ENCODE data around the gene VSX1.

Gene VSX1

GRCh38 chr20:25047766-25048165 lies 34.2 kb downstream of the VSX1 start:
- Mint-ChIP-seq H3K4me3 (no peak overlapping the region), H3K4me1 (peaks cover 48 to 81% of the 10 kb centered on the region in 2 donors), H3K27ac (peak overlapping the region; percentile 75), H3K9me3 (no peaks in the 10 kb centered on the region), H3K27me3 (no peaks in the 10 kb centered on the region), H3K36me3 (peaks cover 6 to 26% of the 10 kb centered on the region in 2 donors)
- DNase-seq (no peak), ATAC-seq (replicated peaks) (no peak)

- peak overlapping the region; percentile 47 for H3K27ac Mint-ChIP-seq
- peaks cover 7 to 24% of the 10 kb centered on the region in 2 donors for H3K36me3 Mint-ChIP-seq
- H3K9me3 Mint-ChIP-seq, result no peaks in the 10 kb centered on the region
- no peak for ATAC-seq (replicated peaks)
- no peaks in the 10 kb centered on the region for H3K27me3 Mint-ChIP-seq
- H3K4me1 Mint-ChIP-seq, result peaks cover 48 to 80% of the 10 kb centered on the region in 2 donors
- H3K4me3 Mint-ChIP-seq, result no peak overlapping the region
- no peak for DNase-seq
These were observed 34.9 kb downstream of the VSX1 start for GRCh38 chr20:25046736-25047666.

- no peak overlapping the region for H3K4me3 Mint-ChIP-seq
These were observed 35.7 kb downstream of the VSX1 start for GRCh38 chr20:25046181-25046641.

GRCh38 chr20:25045343-25045712 lies 36.6 kb downstream of the VSX1 start:
- Mint-ChIP-seq H3K27me3 (no peaks in the 10 kb centered on the region), H3K9me3 (no peaks in the 10 kb centered on the region), H3K36me3 (peaks cover 7 to 18% of the 10 kb centered on the region in 2 donors), H3K4me1 (peaks cover 37 to 73% of the 10 kb centered on the region in 2 donors), H3K4me3 (no peak overlapping the region), H3K27ac (peak overlapping the region; percentile 67)
- ATAC-seq (replicated peaks), result no peak
- DNase-seq, result no peak

More at GRCh38 chr20:25046181-25046641, 35.7 kb downstream of the VSX1 start:
- H3K27me3 Mint-ChIP-seq, result no peaks in the 10 kb centered on the region
- peaks cover 7 to 22% of the 10 kb centered on the region in 2 donors for H3K36me3 Mint-ChIP-seq
- H3K27ac Mint-ChIP-seq, result no peak overlapping the region
- no peaks in the 10 kb centered on the region for H3K9me3 Mint-ChIP-seq
- DNase-seq, result no peak
- peaks cover 44 to 79% of the 10 kb centered on the region in 2 donors for H3K4me1 Mint-ChIP-seq
- no peak for ATAC-seq (replicated peaks)

- ATAC-seq (replicated peaks) (no peak), DNase-seq (no peak)
- Mint-ChIP-seq H3K36me3 (peaks cover 7 to 18% of the 10 kb centered on the region in 2 donors), H3K9me3 (no peaks in the 10 kb centered on the region), H3K27ac (peak overlapping the region; percentile 67), H3K4me3 (no peak overlapping the region), H3K27me3 (no peaks in the 10 kb centered on the region), H3K4me1 (peaks cover 34 to 68% of the 10 kb centered on the region in 2 donors)
These were observed 37.1 kb downstream of the VSX1 start for GRCh38 chr20:25044660-25045342.

- H3K27ac Mint-ChIP-seq, result peak overlapping the region; percentile 95
- ATAC-seq (replicated peaks), result no peak
- no peaks in the 10 kb centered on the region for H3K9me3 Mint-ChIP-seq
- H3K4me3 Mint-ChIP-seq, result no peak overlapping the region
- H3K36me3 Mint-ChIP-seq, result peaks cover 7 to 18% of the 10 kb centered on the region in 2 donors
- no peak for DNase-seq
- H3K4me1 Mint-ChIP-seq, result peaks cover 33 to 62% of the 10 kb centered on the region in 2 donors
- no peaks in the 10 kb centered on the region for H3K27me3 Mint-ChIP-seq
These were observed 37.7 kb downstream of the VSX1 start for GRCh38 chr20:25044261-25044560.

- Mint-ChIP-seq H3K27ac (peak overlapping the region; percentile 95), H3K9me3 (no peaks in the 10 kb centered on the region), H3K36me3 (peaks cover 8 to 18% of the 10 kb centered on the region in 2 donors), H3K27me3 (no peaks in the 10 kb centered on the region), H3K4me3 (peak overlapping the region in 1 of 2 donors; percentile 75), H3K4me1 (peaks cover 32 to 61% of the 10 kb centered on the region in 2 donors)
- ATAC-seq (replicated peaks) (no peak), DNase-seq (no peak)
These were observed 38.3 kb downstream of the VSX1 start for GRCh38 chr20:25043499-25044260.

- H3K36me3 Mint-ChIP-seq, result peaks cover 8 to 18% of the 10 kb centered on the region in 2 donors
- H3K27me3 Mint-ChIP-seq, result no peaks in the 10 kb centered on the region
- peak overlapping the region; percentile 95 for H3K27ac Mint-ChIP-seq
- peak overlapping the region; percentile 69 to 75 for H3K4me3 Mint-ChIP-seq
- ATAC-seq (replicated peaks) (peak; percentile 90 to 92), DNase-seq (peak; percentile 74)
- no peaks in the 10 kb centered on the region for H3K9me3 Mint-ChIP-seq
- peaks cover 40 to 67% of the 10 kb centered on the region in 2 donors for H3K4me1 Mint-ChIP-seq
These were observed 39.1 kb downstream of the VSX1 start for GRCh38 chr20:25042531-25043498.

GRCh38 chr20:25041813-25042530 lies 40.0 kb downstream of the VSX1 start:
- DNase-seq (no peak), ATAC-seq (replicated peaks) (no peak)
- Mint-ChIP-seq H3K27ac (peak overlapping the region; percentile 95), H3K9me3 (no peaks in the 10 kb centered on the region), H3K4me1 (peaks cover 47 to 75% of the 10 kb centered on the region in 2 donors), H3K27me3 (no peaks in the 10 kb centered on the region), H3K4me3 (peak overlapping the region in 1 of 2 donors; percentile 75), H3K36me3 (peaks cover 6 to 14% of the 10 kb centered on the region in 2 donors)

GRCh38 chr20:25040438-25040831 lies 41.5 kb downstream of the VSX1 start:
- Mint-ChIP-seq H3K4me1 (peaks cover 57 to 80% of the 10 kb centered on the region in 2 donors), H3K27me3 (no peaks in the 10 kb centered on the region), H3K4me3 (no peak overlapping the region), H3K27ac (peak overlapping the region; percentile 56), H3K9me3 (no peaks in the 10 kb centered on the region), H3K36me3 (peaks cover 4 to 5% of the 10 kb centered on the region in 2 donors)
- ATAC-seq (replicated peaks) (no peak), DNase-seq (no peak)

GRCh38 chr20:25039697-25040437 lies 42.1 kb downstream of the VSX1 start:
- Mint-ChIP-seq H3K27ac (peak overlapping the region; percentile 62), H3K9me3 (no peaks in the 10 kb centered on the region), H3K36me3 (peaks cover 4 to 5% of the 10 kb centered on the region in 2 donors), H3K4me3 (no peak overlapping the region), H3K27me3 (no peaks in the 10 kb centered on the region), H3K4me1 (peaks cover 53 to 78% of the 10 kb centered on the region in 2 donors)
- DNase-seq (no peak), ATAC-seq (replicated peaks) (no peak)

- Mint-ChIP-seq H3K4me1 (peaks cover 49 to 67% of the 10 kb centered on the region in 2 donors), H3K9me3 (no peaks in the 10 kb centered on the region), H3K36me3 (peaks cover 5% of the 10 kb centered on the region in 2 donors), H3K27ac (peak overlapping the region; percentile 88), H3K27me3 (no peaks in the 10 kb centered on the region), H3K4me3 (no peak overlapping the region)
- no peak for ATAC-seq (replicated peaks)
- no peak for DNase-seq
These were observed 43.3 kb downstream of the VSX1 start for GRCh38 chr20:25038591-25039015.
